Spleen (tissue), 11 donors: ENCODE data around the gene FBRS. TPM values are rescaled to one million over a fixed set of nuclear protein-coding genes. Genes with fewer than 3 reads are reported as not detected.
"Not testable (repeated sequence)": the region's sequence is repeated elsewhere in the genome, so short reads cannot be mapped to it uniquely, and the experiment has no call there.

Experiments used
- DNase-seq: peaks from one replicate; pipeline ENCODE4 v3.0.0-alpha.2; 2020
- H3K27ac ChIP-seq, 8 donors: fragments of 200-600 bp; sonication (generic) in 7 of 8; 1 replicate in 4 of 8; 2 replicates in 4 of 8; pipeline versions ENCODE4 v1.5.0 to v1.8.0; 2016 to 2021; ENCODE audit warnings: inconsistent platforms in 4 of 8, mild to moderate bottlenecking in 4 of 8, moderate library complexity in 1 of 8
- H3K27me3 ChIP-seq, 7 donors: fragments of 200-600 bp; sonication (generic) in 6 of 7; replicated peaks in 1 of 7; 1 replicate in 4 of 7; 2 replicates in 3 of 7; pipeline versions ENCODE4 v1.5.0 to v1.8.0; 2016 to 2021; ENCODE audit warnings: inconsistent platforms in 3 of 7, mild to moderate bottlenecking in 1 of 7
- H3K36me3 ChIP-seq, 6 donors: fragments of 200-600 bp; sonication (generic) in 5 of 6; 1 replicate in 4 of 6; 2 replicates in 2 of 6; pipeline versions ENCODE4 v1.5.0 to v1.8.0; 2016 to 2021; ENCODE audit warnings: inconsistent platforms in 2 of 6
- H3K4me1 ChIP-seq, 6 donors: fragments of 200-600 bp; sonication (generic) in 5 of 6; 1 replicate in 3 of 6; 2 replicates in 3 of 6; pipeline versions ENCODE4 v1.5.0 to v1.8.0; 2016 to 2021; ENCODE audit warnings: inconsistent platforms in 3 of 6
- H3K4me3 ChIP-seq, 8 donors: fragments of 200-600 bp; sonication (generic) in 7 of 8; 1 replicate in 4 of 8; 2 replicates in 4 of 8; pipeline versions ENCODE4 v1.5.0 to v1.8.0; 2016 to 2021; ENCODE audit warnings: inconsistent platforms in 4 of 8, mild to moderate bottlenecking in 4 of 8, moderate library complexity in 2 of 8
- H3K9me3 ChIP-seq, 8 donors: fragments of 200-600 bp; sonication (generic) in 7 of 8; 1 replicate in 4 of 8; 2 replicates in 4 of 8; pipeline versions ENCODE4 v1.5.0 to v1.8.0; 2016 to 2021; ENCODE audit warnings: inconsistent platforms in 4 of 8
- POLR2A ChIP-seq, 3 donors: fragments of 450-650 bp; IDR thresholded peaks; one replicate each; pipeline ENCODE4 v1.5.1; 2017; ENCODE audit warnings: antibody characterized with exemption in 3 of 3, mild to moderate bottlenecking in 1 of 3
- POLR2AphosphoS5 ChIP-seq, 3 donors: sonication (generic); formaldehyde crosslinking; IDR thresholded peaks; one replicate each; pipeline ENCODE4 v1.5.1; 2017; ENCODE audit warnings: antibody characterized with exemption in 3 of 3
- WGBS, 5 donors: extraction: QIAGEN DNeasy Blood & Tissue Kit in 3 of 5; methylation state at CpG; one replicate each; pipeline versions ENCODE4 v1.1.5 to v1.1.7; 2013 to 2018; 5-methylcytosine and 5-hydroxymethylcytosine counted together
- intact Hi-C: fragments of 100-400 bp; cut with DNase I; formaldehyde crosslinking; loops from one replicate; pipeline ENCODE4 v1.15.0; 2023; ENCODE audit warnings: low total_unique reads
- polyA plus RNA-seq, 3 donors: library from polyadenylated mRNA; stranded (reverse); fragments of 200-250 nt; gene quantifications; one replicate each; pipeline ENCODE4 v1.2.1, GENCODE V29; 2013
- total RNA-seq, 7 donors: library from RNA; depleted of rRNA in 3 of 7; stranded (reverse); fragments of >200 nt in 3 of 7; fragmentation: NEBNext Ultra II Directional in 4 of 7; extraction: Animal tissue kit (Norgen Biotek cat#: 25700) in 4 of 7; gene quantifications; one replicate each; pipeline versions ENCODE4 v1.1.0 to v1.2.1, GENCODE V29; 2016 to 2021
- TF ChIP-seq, protein P1 (sequence below), 11 experiments: fragments of 200-600 bp in 7 of 11; fragments of 450-650 bp in 4 of 11; sonication (generic) in 4 of 11; IDR thresholded peaks in 8 of 11; conservative IDR thresholded peaks in 3 of 11; 1 replicate in 7 of 11; 2 replicates in 4 of 11; pipeline versions ENCODE4 v1.4.0 to v1.8.0; 2016 to 2021; ENCODE audit warnings: antibody characterized with exemption in 11 of 11, inconsistent platforms in 4 of 11, mild to moderate bottlenecking in 1 of 11
- donor health status: healthy with polysubstance abuse.
- donor health status: DM: no; HTN: no; CAD: no; lungs with moderate emphysema.
- donor health status: DM: no; HTN: no; CAD: no.
- donor health status: Bipolar disorder and iron deficiency.
- donor health status: healthy.
- donor health status: DM: no; HTN: no; CAD: no.
- donor health status: DM: yes; HTN: yes; CAD: no.

FBRS gene
- total and polyA plus RNA-seq, 10 donors: 25.8 to 118 (median 76.1) TPM

- TF ChIP-seq, protein P1, sequence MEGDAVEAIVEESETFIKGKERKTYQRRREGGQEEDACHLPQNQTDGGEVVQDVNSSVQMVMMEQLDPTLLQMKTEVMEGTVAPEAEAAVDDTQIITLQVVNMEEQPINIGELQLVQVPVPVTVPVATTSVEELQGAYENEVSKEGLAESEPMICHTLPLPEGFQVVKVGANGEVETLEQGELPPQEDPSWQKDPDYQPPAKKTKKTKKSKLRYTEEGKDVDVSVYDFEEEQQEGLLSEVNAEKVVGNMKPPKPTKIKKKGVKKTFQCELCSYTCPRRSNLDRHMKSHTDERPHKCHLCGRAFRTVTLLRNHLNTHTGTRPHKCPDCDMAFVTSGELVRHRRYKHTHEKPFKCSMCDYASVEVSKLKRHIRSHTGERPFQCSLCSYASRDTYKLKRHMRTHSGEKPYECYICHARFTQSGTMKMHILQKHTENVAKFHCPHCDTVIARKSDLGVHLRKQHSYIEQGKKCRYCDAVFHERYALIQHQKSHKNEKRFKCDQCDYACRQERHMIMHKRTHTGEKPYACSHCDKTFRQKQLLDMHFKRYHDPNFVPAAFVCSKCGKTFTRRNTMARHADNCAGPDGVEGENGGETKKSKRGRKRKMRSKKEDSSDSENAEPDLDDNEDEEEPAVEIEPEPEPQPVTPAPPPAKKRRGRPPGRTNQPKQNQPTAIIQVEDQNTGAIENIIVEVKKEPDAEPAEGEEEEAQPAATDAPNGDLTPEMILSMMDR (IDR thresholded peaks at IDR 0.05 in 8 of 11, conservative IDR thresholded peaks at IDR 0.05 in 3 of 11): no peak
- TF ChIP-seq POLR2AphosphoS5 (IDR thresholded peaks at IDR 0.05): no peak
- TF ChIP-seq POLR2A (IDR thresholded peaks at IDR 0.05): no peak
- Histone ChIP-seq H3K4me1 (peaks cover 13 to 53% (median 46%) of the 10 kb centered on the region in 6 donors), H3K36me3 (peaks cover 1 to 51% (median 43%) of the 10 kb centered on the region in 6 donors), H3K4me3 (peak overlapping the region; percentile 80 to 99 (median 94)), H3K27me3 (no peaks in the 10 kb centered on the region), H3K27ac (peak overlapping the region; percentile 99 to 100 (median 100)), H3K9me3 (no peaks in the 10 kb centered on the region)
- DNase-seq: peak; percentile 52
- intact Hi-C loops: no loop called here
- 46 to 62% (median 57%) methylated on average over 8 of the region's 8 CpGs for WGBS, 5 donors
Measured at GRCh38 chr16:30699615-30700099, 41.4 kb downstream of the FBRS start.

- no peak overlapping the region for H3K4me3 ChIP-seq
- 82 to 93% (median 88%) methylated on average over 9 of the region's 9 CpGs for WGBS, 5 donors
- H3K9me3 ChIP-seq: no peaks in the 10 kb centered on the region
- H3K4me1 ChIP-seq: peaks cover 13 to 45% (median 40%) of the 10 kb centered on the region in 6 donors
- no peaks in the 10 kb centered on the region for H3K27me3 ChIP-seq
- intact Hi-C loops: no loop called here
- H3K27ac ChIP-seq: peak overlapping the region in 1 of 8 donors; percentile 100
- peak; percentile 76 for DNase-seq
- H3K36me3 ChIP-seq: peaks cover 5 to 59% (median 51%) of the 10 kb centered on the region in 6 donors
- TF ChIP-seq POLR2A (IDR thresholded peaks at IDR 0.05): no peak
- TF ChIP-seq POLR2AphosphoS5 (IDR thresholded peaks at IDR 0.05): no peak
- TF ChIP-seq, protein P1 (IDR thresholded peaks at IDR 0.05 in 8 of 11, conservative IDR thresholded peaks at IDR 0.05 in 3 of 11): no peak
Measured at GRCh38 chr16:30700491-30700890, 42.3 kb downstream of the FBRS start.

DNA sequence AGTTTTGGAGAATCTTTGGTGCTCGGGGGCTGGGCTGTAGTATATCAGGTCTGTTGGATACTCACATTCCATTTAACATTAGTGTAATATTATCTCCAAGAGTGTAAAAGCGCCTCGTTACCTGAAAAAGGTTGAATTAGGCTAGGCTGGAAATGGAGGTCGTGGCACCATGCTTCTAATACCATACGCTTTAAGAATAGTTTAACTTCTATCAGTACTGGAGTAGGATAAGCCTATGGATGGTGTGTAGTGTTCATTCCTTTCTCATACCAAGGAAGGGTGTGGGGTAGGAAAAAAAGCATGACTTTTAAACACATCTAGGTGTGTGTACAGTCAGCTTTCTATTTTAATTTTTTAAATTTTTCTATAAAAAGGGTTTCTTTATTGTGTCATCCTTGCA is 42.7 kb downstream of the FBRS start:
- Histone ChIP-seq H3K27ac (no peak overlapping the region), H3K27me3 (no peaks in the 10 kb centered on the region), H3K36me3 (peaks cover 10 to 64% (median 56%) of the 10 kb centered on the region in 6 donors), H3K4me1 (peaks cover 13 to 45% (median 38%) of the 10 kb centered on the region in 6 donors), H3K4me3 (no peak overlapping the region), H3K9me3 (no peaks in the 10 kb centered on the region)
- DNase-seq: no peak
- TF ChIP-seq, protein P1 (IDR thresholded peaks at IDR 0.05 in 8 of 11, conservative IDR thresholded peaks at IDR 0.05 in 3 of 11): no peak
- TF ChIP-seq POLR2A (IDR thresholded peaks at IDR 0.05) (no peak), POLR2AphosphoS5 (IDR thresholded peaks at IDR 0.05) (no peak)
- WGBS, 5 donors: 88 to 96% (median 89%) methylated on average over 5 of the region's 5 CpGs
- intact Hi-C loops: no loop called here

DNA sequence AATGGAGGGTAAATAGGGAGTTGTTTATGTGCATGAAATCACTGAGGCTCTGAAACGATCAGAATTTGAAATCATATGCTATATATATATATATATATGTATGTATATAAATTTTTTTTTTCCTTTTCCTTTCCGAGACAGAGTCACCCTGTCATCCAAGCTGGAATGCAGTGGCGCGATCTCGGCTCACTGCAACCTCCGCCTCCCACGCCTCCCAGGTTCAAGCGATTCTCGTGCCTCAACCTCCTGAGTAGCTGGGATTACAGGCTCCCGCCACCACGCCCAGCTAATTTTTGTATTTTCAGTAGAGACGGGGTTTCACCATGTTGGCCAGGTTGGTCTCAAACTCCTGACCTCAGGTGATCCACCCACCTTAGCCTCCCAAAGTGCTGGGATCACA is 44.8 kb downstream of the FBRS start:
- peaks cover 7 to 34% (median 28%) of the 10 kb centered on the region in 6 donors for H3K4me1 ChIP-seq
- H3K27ac ChIP-seq, intact Hi-C loops, H3K27me3 ChIP-seq, H3K9me3 ChIP-seq, H3K4me3 ChIP-seq: not testable (repeated sequence)
- H3K36me3 ChIP-seq: peaks cover 10 to 85% (median 77%) of the 10 kb centered on the region in 6 donors
- DNase-seq: peak; percentile 33
- 91 to 94% (median 93%) methylated on average over 12 of the region's 12 CpGs for WGBS, 5 donors
